Subcutaneous adipose tissue (tissue), 4 donors: ENCODE data around the gene GFRA1. TPM values are rescaled to one million over a fixed set of nuclear protein-coding genes. Genes with fewer than 3 reads are reported as not detected.

Experiments used
- total RNA-seq, 4 donors: library from RNA; depleted of rRNA; stranded (reverse); fragments of >200 nt; gene quantifications; one replicate each; pipeline ENCODE4 v1.1.0, GENCODE V29; 2016
- TF ChIP-seq, protein P1 (sequence below): fragments of 450-650 bp; IDR thresholded peaks from one replicate; pipeline ENCODE4 v1.5.1; 2016; ENCODE audit warnings: low read depth, mild to moderate bottlenecking, control low read depth, antibody characterized with exemption, moderate library complexity

GFRA1 gene
- total RNA-seq, 4 donors from 2014 or later, result 47.8 to 152 (median 69.4) TPM

DNA sequence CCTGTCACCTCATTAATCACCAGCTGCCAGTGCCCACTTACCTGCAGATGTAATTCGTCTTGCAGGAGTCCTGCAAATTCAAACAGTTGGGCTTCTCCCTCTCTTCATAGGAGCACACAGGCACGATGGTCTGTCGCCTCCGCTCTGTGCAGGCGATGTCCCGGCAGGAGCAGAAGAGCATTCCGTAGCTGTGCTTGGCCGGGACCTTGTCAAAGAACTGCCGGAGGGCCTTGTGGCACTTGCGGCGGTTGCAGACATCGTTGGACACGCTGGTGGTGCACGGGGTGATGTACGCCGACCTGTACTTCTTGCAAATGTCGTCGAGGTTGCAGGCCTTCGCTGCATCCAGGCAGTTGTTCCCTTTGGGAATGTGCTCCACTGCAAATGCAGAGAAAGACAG is 147.8 kb downstream of the GFRA1 start:
- TF ChIP-seq, protein P1, sequence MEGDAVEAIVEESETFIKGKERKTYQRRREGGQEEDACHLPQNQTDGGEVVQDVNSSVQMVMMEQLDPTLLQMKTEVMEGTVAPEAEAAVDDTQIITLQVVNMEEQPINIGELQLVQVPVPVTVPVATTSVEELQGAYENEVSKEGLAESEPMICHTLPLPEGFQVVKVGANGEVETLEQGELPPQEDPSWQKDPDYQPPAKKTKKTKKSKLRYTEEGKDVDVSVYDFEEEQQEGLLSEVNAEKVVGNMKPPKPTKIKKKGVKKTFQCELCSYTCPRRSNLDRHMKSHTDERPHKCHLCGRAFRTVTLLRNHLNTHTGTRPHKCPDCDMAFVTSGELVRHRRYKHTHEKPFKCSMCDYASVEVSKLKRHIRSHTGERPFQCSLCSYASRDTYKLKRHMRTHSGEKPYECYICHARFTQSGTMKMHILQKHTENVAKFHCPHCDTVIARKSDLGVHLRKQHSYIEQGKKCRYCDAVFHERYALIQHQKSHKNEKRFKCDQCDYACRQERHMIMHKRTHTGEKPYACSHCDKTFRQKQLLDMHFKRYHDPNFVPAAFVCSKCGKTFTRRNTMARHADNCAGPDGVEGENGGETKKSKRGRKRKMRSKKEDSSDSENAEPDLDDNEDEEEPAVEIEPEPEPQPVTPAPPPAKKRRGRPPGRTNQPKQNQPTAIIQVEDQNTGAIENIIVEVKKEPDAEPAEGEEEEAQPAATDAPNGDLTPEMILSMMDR, result no peak

DNA sequence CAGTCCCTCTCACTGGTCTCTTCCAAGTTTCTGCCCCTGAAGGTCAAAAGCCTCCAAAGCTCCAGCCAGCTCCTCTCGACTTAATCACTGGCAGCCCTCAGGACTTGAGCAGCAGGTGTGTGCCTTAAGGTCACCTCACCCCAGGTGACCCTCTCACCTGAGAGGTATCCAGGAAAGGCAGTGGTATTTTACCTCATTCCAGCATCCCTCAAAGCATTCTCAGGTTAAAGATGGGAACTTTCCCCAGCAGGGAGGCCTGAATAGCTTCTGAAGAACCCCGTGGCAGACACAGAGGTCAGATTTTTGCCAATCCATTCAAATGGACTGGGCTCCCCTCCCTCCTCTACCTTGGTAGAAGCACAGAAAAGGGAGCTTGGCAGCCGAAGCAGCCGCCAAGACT is 148.2 kb downstream of the GFRA1 start:
- TF ChIP-seq, protein P1, result no peak

DNA sequence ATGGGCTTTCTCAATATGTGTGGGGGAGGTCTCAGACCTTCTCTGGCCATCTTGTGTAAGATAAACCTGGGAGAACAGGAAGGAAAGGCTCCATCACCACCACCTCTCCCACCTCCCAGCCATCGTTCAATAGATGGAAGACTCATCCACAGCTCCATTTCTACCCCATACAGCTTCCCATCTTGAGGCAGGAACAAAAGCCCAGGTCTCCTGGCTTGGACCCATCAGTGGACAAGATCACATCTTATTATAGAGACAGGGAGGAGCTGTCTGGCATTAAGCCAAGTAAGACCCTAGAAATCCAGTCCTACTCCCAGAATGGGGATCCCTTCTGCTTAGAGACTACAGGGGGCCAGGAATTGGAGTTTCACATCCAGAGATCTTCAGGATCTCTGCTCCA is 150.3 kb downstream of the GFRA1 start:
- TF ChIP-seq, protein P1, result no peak

DNA sequence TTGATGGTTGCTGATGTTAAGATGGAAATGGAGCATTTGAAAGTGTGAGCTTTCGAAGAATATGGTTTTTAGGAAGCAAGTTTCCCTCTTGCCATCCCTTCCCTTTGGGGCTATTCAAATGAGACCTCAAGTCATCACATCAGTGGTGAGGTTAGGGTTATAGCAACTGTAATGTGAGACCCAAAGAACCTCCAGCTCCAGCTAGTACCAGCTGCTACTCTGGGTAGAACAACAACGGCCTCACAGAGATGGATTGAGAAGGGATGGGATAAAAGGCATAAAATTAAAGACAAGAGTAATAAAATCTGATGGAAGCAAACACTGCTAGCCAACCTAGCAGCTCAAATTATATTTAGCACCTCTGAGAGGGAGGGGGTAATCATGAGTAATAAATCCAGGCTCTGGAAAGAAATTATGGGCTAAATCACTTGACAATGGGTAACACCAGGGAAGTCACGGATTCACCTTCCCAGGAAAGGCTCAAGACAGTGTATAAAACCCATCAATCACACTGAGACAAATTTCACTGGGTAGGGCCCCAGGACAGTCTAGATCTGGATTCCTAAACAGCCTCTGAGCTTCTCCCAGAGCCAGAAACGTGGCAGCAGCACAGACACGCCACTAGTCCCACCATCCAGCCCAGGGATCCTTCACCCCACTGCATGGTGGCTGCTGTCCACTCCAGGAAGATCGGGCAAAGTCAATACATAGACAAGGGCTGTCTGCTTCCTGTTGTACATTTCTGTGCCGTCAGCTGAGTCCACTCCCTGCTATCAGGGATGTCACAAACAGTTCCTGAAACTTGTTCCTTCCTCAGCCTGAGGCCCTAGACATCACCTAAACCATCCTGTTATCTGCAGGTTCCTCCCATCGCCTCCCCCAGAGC is 151.1 kb downstream of the GFRA1 start:
- TF ChIP-seq, protein P1, result no peak

DNA sequence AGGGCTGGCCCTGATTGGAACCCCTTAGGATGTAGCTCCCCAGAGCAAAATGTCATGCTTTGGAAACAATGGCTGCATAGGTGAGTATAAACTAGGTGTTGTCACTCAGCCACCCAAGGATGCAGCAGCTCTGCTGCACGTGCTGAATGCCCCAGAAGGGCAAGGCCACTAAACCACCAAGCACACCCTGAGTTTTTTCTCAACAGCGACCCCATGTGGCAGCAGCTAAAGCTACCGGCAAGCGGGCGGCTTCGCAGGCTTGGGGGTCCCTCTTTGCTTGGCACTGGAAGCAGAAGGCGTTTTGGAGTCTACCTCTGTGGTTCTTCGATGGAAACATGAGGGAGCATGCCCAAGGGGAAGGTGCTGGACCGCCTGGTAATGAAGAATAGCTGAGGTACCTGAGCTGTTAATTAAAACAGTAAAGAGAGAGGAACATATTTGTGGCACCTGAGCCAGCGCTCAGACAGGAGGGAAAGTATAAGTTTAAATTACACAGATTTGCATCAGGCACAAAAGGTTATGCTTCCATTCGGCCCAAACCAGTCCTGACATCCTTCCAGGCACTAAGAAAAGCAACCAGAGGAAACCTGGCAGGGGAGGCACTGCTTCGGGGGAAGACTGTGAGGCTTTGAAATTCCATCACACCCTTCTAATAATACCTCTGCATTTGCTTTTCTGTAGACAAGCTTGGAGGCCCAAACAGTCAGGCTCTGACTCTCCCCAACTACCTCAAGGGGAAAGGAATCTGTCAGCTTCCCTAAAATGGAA is 152.1 kb downstream of the GFRA1 start:
- TF ChIP-seq, protein P1, result no peak

DNA sequence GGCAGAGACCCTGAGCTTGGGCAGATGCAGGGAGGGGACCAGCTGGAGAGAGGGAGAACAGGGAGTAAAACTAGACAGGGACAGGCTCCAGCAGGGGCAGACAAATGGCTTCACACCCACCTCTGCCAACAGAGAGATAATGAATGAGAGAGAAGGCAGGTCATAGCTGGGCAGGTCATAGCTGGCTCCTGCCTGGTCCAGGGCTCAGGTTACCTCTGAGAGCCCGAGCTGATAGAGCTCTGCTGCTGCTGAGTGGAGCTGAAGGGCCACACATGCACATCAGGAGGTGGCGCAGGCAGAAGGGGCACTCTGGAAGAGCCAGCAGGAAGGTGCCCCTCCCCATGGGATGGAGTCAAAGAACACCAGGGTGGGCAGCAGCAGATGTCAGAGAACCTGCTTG is 154.2 kb downstream of the GFRA1 start:
- TF ChIP-seq, protein P1, result no peak

DNA sequence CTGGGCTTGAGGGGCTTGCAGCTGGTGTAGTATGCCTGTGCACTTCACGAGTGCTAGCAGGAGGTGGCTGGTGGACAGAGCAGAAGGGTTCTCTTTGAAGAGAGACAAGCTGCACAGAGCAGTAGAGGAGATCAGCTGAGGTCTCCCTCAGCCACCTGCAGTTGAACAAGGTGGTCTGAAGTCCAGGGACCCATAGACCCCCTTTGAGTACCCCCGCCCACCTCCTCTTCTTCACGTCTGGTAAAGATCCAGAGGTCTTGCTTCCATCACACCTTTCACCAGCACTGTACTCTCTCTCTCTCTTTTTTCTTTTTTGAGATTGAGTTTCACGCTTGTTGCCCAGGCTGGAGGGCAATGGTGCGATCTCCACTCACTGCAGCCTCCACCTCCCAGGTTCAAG is 157.2 kb downstream of the GFRA1 start:
- TF ChIP-seq, protein P1, result no peak
